GM23338 (cell line): Measurements from ENCODE around the gene HTR2B. TPM values are rescaled to one million over a fixed set of nuclear protein-coding genes. Genes with fewer than 3 reads are reported as not detected.

Source experiments
- ATAC-seq: fragments of 200-7000 bp; cut with Tn5 transposase; 3 replicates; pipeline ENCODE4 v1.9.1; 2020
- DNase-seq: peaks from one replicate; pipeline ENCODE4 v3.0.0-alpha.2; 2015; ENCODE audit warnings: low spot score
- H2AFZ ChIP-seq: fragments of 200-600 bp; sonication (generic); 2 replicates; pipeline ENCODE4 v1.8.0; 2016; ENCODE audit warnings: antibody characterized with exemption, mild to moderate bottlenecking, moderate library complexity
- H3F3A ChIP-seq: fragments of 200-600 bp; sonication (generic); replicated peaks from 2 replicates; pipeline ENCODE4 v1.8.0; 2017; ENCODE audit warnings: antibody characterized with exemption, mixed run types, low read depth
- H3K27ac ChIP-seq: fragments of 200-600 bp; sonication (generic); 2 replicates; pipeline ENCODE4 v1.6.1; 2016; ENCODE audit warnings: low read depth
- H3K27me3 ChIP-seq: fragments of 200-600 bp; sonication (generic); 2 replicates; pipeline ENCODE4 v1.8.0; 2016; ENCODE audit warnings: mild to moderate bottlenecking, mixed run types, moderate library complexity; ENCODE audit not compliant: insufficient read depth
- H3K36me3 ChIP-seq: fragments of 200-600 bp; sonication (generic); 2 replicates; pipeline ENCODE4 v1.8.0; 2016; ENCODE audit warnings: mild to moderate bottlenecking; ENCODE audit not compliant: insufficient read depth
- H3K4me1 ChIP-seq: fragments of 200-600 bp; sonication (generic); 2 replicates; pipeline ENCODE4 v1.8.0; 2016; ENCODE audit warnings: mild to moderate bottlenecking, moderate library complexity; ENCODE audit not compliant: insufficient read depth
- H3K4me2 ChIP-seq: fragments of 200-600 bp; sonication (generic); 2 replicates; pipeline ENCODE4 v1.7.1; 2017; ENCODE audit warnings: mixed run types
- H3K4me3 ChIP-seq: fragments of 200-600 bp; sonication (generic); 2 replicates; pipeline ENCODE4 v1.6.1; 2016; ENCODE audit warnings: mixed run types
- H3K79me2 ChIP-seq: fragments of 200-600 bp; sonication (generic); replicated peaks from 2 replicates; pipeline ENCODE4 v1.8.0; 2017; ENCODE audit warnings: mild to moderate bottlenecking; ENCODE audit not compliant: insufficient read depth
- H3K9me2 ChIP-seq: fragments of 200-600 bp; sonication (generic); 2 replicates; pipeline ENCODE4 v1.8.0; 2017; ENCODE audit not compliant: insufficient read depth
- H4K20me1 ChIP-seq: fragments of 200-600 bp; sonication (generic); replicated peaks from 2 replicates; pipeline ENCODE4 v1.8.0; 2017; ENCODE audit warnings: mild to moderate bottlenecking; ENCODE audit not compliant: insufficient read depth
- H3K27ac Mint-ChIP-seq: 2 replicates; pipeline ENCODE4 v1.8.0; 2020; ENCODE audit warnings: inconsistent platforms, mild to moderate bottlenecking, moderate library complexity, mixed read lengths
- H3K27me3 Mint-ChIP-seq: 3 replicates; pipeline ENCODE4 v1.8.0; 2022; ENCODE audit warnings: low read depth, mild to moderate bottlenecking, moderate library complexity, mixed read lengths, inconsistent platforms; ENCODE audit not compliant: insufficient read depth, poor library complexity
- H3K36me3 Mint-ChIP-seq: 3 replicates; pipeline ENCODE4 v1.8.0; 2021; ENCODE audit warnings: low read depth, mild to moderate bottlenecking, inconsistent platforms, moderate library complexity, mixed read lengths
- H3K4me1 Mint-ChIP-seq: 3 replicates; pipeline ENCODE4 v1.8.0; 2020; ENCODE audit warnings: mild to moderate bottlenecking, inconsistent platforms, mixed read lengths
- H3K4me3 Mint-ChIP-seq: 3 replicates; pipeline ENCODE4 v1.8.0; 2021; ENCODE audit warnings: moderate library complexity, mild to moderate bottlenecking, inconsistent platforms, mixed read lengths
- H3K9me3 Mint-ChIP-seq: 3 replicates; pipeline ENCODE4 v1.8.0; 2020; ENCODE audit warnings: moderate library complexity, mild to moderate bottlenecking, inconsistent platforms, mixed read lengths
- CREB1 ChIP-seq: fragments of 250-450 bp; sonication (Bioruptor Pico); IDR thresholded peaks from 2 replicates; pipeline ENCODE4 v1.5.0; 2020; ENCODE audit warnings: low read depth, mild to moderate bottlenecking, moderate library complexity
- NANOG ChIP-seq: IDR thresholded peaks from 2 replicates; pipeline ENCODE4 v1.6.1; 2016; ENCODE audit warnings: antibody characterized with exemption, borderline replicate concordance
- POLR2AphosphoS5 ChIP-seq: IDR thresholded peaks from 2 replicates; pipeline ENCODE4 v1.6.1; 2016; ENCODE audit warnings: antibody characterized with exemption, low read depth
- ZNF331 ChIP-seq: fragments of 250-450 bp; sonication (Bioruptor Pico); IDR thresholded peaks from 2 replicates; pipeline ENCODE4 v1.5.0; 2020; ENCODE audit warnings: low read depth, mild to moderate bottlenecking, moderate library complexity
- polyA plus RNA-seq: library from polyadenylated mRNA; unstranded; fragments of >200 nt; fragmentation: Nextera tagmentation; extraction: Ambion mirVana; gene quantifications from 2 replicates; pipeline ENCODE4 v1.2.1, GENCODE V29; 2016
- total RNA-seq: library from RNA; depleted of rRNA; stranded (reverse); fragments of >200 nt; shearing (Covaris generic); gene quantifications from 2 replicates; pipeline ENCODE4 v1.2.3, GENCODE V29; 2014
- TF ChIP-seq, protein P1 (sequence below): fragments of 250-450 bp; sonication (Bioruptor Pico); IDR thresholded peaks from 2 replicates; pipeline ENCODE4 v1.5.0; 2020; ENCODE audit warnings: mild to moderate bottlenecking, moderate library complexity
- TF ChIP-seq, protein P2 (sequence below): IDR thresholded peaks from 2 replicates; pipeline ENCODE4 v1.6.1; 2016; ENCODE audit warnings: antibody characterized with exemption

Gene HTR2B
- total and polyA plus RNA-seq, 2 experiments from 2014 or later, result 0.16 TPM; not detected in 1

DNA sequence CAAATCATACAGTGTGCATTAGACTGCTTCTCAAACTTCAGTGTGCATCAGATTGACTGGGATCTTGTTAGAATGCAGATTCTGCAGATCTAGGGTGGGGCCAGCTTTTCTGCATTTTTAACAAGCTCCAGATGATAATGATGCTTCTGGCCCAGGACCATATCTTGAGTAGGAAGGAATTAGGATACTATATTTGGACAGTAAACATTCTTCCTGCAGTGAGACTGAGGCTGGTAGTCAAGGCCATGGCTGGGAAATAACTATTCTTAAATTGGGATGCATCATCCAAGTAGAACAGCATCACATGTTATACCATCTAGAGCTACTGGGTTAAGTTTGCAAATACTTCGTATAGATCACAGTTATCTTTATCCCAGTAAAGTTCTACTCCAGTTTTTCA, 45.2 kb upstream of the HTR2B start (continued):
- TF ChIP-seq, protein P1, sequence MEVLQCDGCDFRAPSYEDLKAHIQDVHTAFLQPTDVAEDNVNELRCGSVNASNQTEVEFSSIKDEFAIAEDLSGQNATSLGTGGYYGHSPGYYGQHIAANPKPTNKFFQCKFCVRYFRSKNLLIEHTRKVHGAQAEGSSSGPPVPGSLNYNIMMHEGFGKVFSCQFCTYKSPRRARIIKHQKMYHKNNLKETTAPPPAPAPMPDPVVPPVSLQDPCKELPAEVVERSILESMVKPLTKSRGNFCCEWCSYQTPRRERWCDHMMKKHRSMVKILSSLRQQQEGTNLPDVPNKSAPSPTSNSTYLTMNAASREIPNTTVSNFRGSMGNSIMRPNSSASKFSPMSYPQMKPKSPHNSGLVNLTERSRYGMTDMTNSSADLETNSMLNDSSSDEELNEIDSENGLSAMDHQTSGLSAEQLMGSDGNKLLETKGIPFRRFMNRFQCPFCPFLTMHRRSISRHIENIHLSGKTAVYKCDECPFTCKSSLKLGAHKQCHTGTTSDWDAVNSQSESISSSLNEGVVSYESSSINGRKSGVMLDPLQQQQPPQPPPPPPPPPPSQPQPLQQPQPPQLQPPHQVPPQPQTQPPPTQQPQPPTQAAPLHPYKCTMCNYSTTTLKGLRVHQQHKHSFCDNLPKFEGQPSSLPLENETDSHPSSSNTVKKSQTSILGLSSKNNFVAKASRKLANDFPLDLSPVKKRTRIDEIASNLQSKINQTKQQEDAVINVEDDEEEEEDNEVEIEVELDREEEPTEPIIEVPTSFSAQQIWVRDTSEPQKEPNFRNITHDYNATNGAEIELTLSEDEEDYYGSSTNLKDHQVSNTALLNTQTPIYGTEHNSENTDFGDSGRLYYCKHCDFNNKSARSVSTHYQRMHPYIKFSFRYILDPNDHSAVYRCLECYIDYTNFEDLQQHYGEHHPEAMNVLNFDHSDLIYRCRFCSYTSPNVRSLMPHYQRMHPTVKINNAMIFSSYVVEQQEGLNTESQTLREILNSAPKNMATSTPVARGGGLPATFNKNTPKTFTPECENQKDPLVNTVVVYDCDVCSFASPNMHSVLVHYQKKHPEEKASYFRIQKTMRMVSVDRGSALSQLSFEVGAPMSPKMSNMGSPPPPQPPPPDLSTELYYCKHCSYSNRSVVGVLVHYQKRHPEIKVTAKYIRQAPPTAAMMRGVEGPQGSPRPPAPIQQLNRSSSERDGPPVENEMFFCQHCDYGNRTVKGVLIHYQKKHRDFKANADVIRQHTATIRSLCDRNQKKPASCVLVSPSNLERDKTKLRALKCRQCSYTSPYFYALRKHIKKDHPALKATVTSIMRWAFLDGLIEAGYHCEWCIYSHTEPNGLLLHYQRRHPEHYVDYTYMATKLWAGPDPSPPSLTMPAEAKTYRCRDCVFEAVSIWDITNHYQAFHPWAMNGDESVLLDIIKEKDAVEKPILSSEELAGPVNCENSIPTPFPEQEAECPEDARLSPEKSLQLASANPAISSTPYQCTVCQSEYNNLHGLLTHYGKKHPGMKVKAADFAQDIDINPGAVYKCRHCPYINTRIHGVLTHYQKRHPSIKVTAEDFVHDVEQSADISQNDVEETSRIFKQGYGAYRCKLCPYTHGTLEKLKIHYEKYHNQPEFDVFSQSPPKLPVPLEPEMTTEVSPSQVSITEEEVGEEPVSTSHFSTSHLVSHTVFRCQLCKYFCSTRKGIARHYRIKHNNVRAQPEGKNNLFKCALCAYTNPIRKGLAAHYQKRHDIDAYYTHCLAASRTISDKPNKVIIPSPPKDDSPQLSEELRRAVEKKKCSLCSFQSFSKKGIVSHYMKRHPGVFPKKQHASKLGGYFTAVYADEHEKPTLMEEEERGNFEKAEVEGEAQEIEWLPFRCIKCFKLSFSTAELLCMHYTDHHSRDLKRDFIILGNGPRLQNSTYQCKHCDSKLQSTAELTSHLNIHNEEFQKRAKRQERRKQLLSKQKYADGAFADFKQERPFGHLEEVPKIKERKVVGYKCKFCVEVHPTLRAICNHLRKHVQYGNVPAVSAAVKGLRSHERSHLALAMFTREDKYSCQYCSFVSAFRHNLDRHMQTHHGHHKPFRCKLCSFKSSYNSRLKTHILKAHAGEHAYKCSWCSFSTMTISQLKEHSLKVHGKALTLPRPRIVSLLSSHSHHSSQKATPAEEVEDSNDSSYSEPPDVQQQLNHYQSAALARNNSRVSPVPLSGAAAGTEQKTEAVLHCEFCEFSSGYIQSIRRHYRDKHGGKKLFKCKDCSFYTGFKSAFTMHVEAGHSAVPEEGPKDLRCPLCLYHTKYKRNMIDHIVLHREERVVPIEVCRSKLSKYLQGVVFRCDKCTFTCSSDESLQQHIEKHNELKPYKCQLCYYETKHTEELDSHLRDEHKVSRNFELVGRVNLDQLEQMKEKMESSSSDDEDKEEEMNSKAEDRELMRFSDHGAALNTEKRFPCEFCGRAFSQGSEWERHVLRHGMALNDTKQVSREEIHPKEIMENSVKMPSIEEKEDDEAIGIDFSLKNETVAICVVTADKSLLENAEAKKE (CRISPR knock-in tag), result no peak

DNA sequence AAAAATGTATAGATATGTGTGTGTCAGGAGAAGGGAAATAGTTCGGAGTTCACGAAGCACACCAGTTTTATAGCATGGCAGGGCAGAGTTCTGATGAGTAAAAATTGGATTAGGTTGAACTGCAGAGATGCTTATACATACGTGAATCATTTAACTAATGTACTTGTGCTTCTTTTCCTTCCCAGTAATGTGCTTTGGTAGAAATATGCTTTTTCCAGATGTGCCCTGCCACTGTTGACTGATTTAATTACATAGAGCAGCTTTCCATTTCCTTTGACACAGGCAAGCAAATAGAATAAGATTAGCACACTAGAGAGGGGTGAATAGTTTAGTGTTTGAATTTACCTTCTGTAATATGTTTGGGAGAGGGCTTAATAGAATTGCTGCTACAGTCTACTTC, 44.6 kb upstream of the HTR2B start:
- peaks cover 66% of the 10 kb centered on the region for H3K36me3 Mint-ChIP-seq

More for the DNA sequence above, 44.6 kb upstream of the HTR2B start:
- TF ChIP-seq, protein P2, sequence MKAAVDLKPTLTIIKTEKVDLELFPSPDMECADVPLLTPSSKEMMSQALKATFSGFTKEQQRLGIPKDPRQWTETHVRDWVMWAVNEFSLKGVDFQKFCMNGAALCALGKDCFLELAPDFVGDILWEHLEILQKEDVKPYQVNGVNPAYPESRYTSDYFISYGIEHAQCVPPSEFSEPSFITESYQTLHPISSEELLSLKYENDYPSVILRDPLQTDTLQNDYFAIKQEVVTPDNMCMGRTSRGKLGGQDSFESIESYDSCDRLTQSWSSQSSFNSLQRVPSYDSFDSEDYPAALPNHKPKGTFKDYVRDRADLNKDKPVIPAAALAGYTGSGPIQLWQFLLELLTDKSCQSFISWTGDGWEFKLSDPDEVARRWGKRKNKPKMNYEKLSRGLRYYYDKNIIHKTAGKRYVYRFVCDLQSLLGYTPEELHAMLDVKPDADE, result no peak
- no peak for TF ChIP-seq CREB1 (CRISPR knock-in tag)
- TF ChIP-seq ZNF331, result no peak
- no peak for TF ChIP-seq POLR2AphosphoS5
- TF ChIP-seq NANOG, result no peak
- Histone ChIP-seq H2AFZ (no peak overlapping the region), H3K4me2 (no peak overlapping the region), H3F3A (0 out of 2 replicates have a peak, but pooled peaks cover 3% of the 10 kb centered on the region), H3K9me2 (no peaks in the 10 kb centered on the region), H3K79me2 (no peaks in the 10 kb centered on the region), H3K4me1 (peaks cover 2% of the 10 kb centered on the region), H3K4me3 (no peak overlapping the region), H4K20me1 (no peaks in the 10 kb centered on the region; the same call in 1 of the 2 replicates), H3K27me3 (no peaks in the 10 kb centered on the region), H3K36me3 (peaks cover 23% of the 10 kb centered on the region; the same call in 1 of the 2 replicates), H3K27ac (peak overlapping the region; percentile 67; the same call in 1 of the 2 replicates)
- DNase-seq (no peak), ATAC-seq (no peak)
- H3K27ac Mint-ChIP-seq, result no peak overlapping the region
- H3K4me3 Mint-ChIP-seq, result no peak overlapping the region
- H3K9me3 Mint-ChIP-seq, result no peaks in the 10 kb centered on the region
- H3K27me3 Mint-ChIP-seq, result no peaks in the 10 kb centered on the region
- no peaks in the 10 kb centered on the region for H3K4me1 Mint-ChIP-seq
